KMS-11 (cell line): ENCODE results near the gene PCDHA8.

ENCODE experiments used
- H2AFZ ChIP-seq: fragments of 200-600 bp; sonication (generic); 2 replicates; pipeline ENCODE4 v1.6.1; 2016; ENCODE audit warnings: antibody characterized with exemption, mixed run types, low read depth
- H3K27ac ChIP-seq: fragments of 200-600 bp; sonication (generic); 2 replicates; pipeline ENCODE4 v1.6.1; 2016; ENCODE audit warnings: mild to moderate bottlenecking, mixed run types
- H3K27me3 ChIP-seq: fragments of 200-600 bp; sonication (generic); 2 replicates; pipeline ENCODE4 v1.6.1; 2017; ENCODE audit warnings: mild to moderate bottlenecking, low read depth, mixed run types, moderate library complexity; ENCODE audit not compliant: insufficient read depth
- H3K36me3 ChIP-seq: fragments of 200-600 bp; sonication (generic); 2 replicates; pipeline ENCODE4 v1.6.1; 2017; ENCODE audit warnings: mild to moderate bottlenecking, mixed run types; ENCODE audit not compliant: insufficient read depth
- H3K4me1 ChIP-seq: fragments of 200-600 bp; sonication (generic); 2 replicates; pipeline ENCODE4 v1.6.1; 2016; ENCODE audit warnings: mild to moderate bottlenecking, low read depth, mixed run types; ENCODE audit not compliant: poor library complexity, severe bottlenecking
- H3K4me2 ChIP-seq: fragments of 200-600 bp; sonication (generic); 2 replicates; pipeline ENCODE4 v1.7.0; 2016; ENCODE audit warnings: mild to moderate bottlenecking, mixed run types
- H3K4me3 ChIP-seq: fragments of 200-600 bp; sonication (generic); IDR thresholded peaks from 2 replicates; pipeline ENCODE4 v1.6.1; 2017; ENCODE audit warnings: low read depth, low read length, mixed read lengths; ENCODE audit not compliant: insufficient read depth
- H3K79me2 ChIP-seq: fragments of 200-600 bp; sonication (generic); 2 replicates; pipeline ENCODE4 v1.6.1; 2016; ENCODE audit warnings: low read depth, mixed run types; ENCODE audit not compliant: insufficient read depth
- H3K9ac ChIP-seq: fragments of 200-600 bp; sonication (generic); 2 replicates; pipeline ENCODE4 v1.6.1; 2016; ENCODE audit warnings: mild to moderate bottlenecking, mixed run types
- H4K20me1 ChIP-seq: fragments of 200-600 bp; sonication (generic); 2 replicates; pipeline ENCODE4 v1.6.1; 2016; ENCODE audit warnings: mild to moderate bottlenecking, mixed run types; ENCODE audit not compliant: insufficient read depth
- CTCF ChIP-seq: fragments of 200-600 bp; sonication (generic); conservative IDR thresholded peaks from 2 replicates; pipeline ENCODE4 v1.6.1; 2017; ENCODE audit warnings: low read depth, mild to moderate bottlenecking, antibody characterized with exemption, low read length, moderate library complexity, mixed read lengths

Gene PCDHA8

GRCh38 chr5:140883927-140884697 is 43.1 kb downstream of the PCDHA8 start:
- no peak for TF ChIP-seq CTCF
- Histone ChIP-seq H3K4me1 (no peaks in the 10 kb centered on the region), H3K27me3 (no peaks in the 10 kb centered on the region), H3K4me2 (no peak overlapping the region), H4K20me1 (no peaks in the 10 kb centered on the region), H3K4me3 (no peak overlapping the region), H3K36me3 (no peaks in the 10 kb centered on the region), H2AFZ (no peak overlapping the region), H3K79me2 (no peaks in the 10 kb centered on the region), H3K27ac (no peak overlapping the region), H3K9ac (no peak overlapping the region)
